Epithelial cell of proximal tubule (primary cell): ENCODE results near the gene DOCK10. TPM values are rescaled to one million over a fixed set of nuclear protein-coding genes. Genes with fewer than 3 reads are reported as not detected.

ENCODE experiments used
- DNase-seq: peaks from one replicate; pipeline ENCODE4 v3.0.0-alpha.2; 2011; ENCODE audit warnings: low read depth
- H3K4me3 ChIP-seq: 2 replicates; pipeline ENCODE4 v1.5.1; 2011; ENCODE audit warnings: low read depth, mild to moderate bottlenecking, low read length
- total RNA-seq: library from RNA; depleted of rRNA; stranded (reverse); fragments of >200 nt; gene quantifications from 2 replicates; pipeline ENCODE4 v1.2.3, GENCODE V29; 2015
- TF ChIP-seq, protein P1 (sequence below): conservative IDR thresholded peaks from 2 replicates; pipeline ENCODE4 v1.5.1; 2012; ENCODE audit warnings: low read depth, mild to moderate bottlenecking, low read length

Gene DOCK10
- total RNA-seq, 1 donor from 2014 or later, result 2.1 TPM

- no peak for DNase-seq
- TF ChIP-seq, protein P1, sequence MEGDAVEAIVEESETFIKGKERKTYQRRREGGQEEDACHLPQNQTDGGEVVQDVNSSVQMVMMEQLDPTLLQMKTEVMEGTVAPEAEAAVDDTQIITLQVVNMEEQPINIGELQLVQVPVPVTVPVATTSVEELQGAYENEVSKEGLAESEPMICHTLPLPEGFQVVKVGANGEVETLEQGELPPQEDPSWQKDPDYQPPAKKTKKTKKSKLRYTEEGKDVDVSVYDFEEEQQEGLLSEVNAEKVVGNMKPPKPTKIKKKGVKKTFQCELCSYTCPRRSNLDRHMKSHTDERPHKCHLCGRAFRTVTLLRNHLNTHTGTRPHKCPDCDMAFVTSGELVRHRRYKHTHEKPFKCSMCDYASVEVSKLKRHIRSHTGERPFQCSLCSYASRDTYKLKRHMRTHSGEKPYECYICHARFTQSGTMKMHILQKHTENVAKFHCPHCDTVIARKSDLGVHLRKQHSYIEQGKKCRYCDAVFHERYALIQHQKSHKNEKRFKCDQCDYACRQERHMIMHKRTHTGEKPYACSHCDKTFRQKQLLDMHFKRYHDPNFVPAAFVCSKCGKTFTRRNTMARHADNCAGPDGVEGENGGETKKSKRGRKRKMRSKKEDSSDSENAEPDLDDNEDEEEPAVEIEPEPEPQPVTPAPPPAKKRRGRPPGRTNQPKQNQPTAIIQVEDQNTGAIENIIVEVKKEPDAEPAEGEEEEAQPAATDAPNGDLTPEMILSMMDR, result no peak
These were observed 210.1 kb downstream of the DOCK10 start for GRCh38 chr2:224832207-224832606.

GRCh38 chr2:224831530-224831929 is 210.7 kb downstream of the DOCK10 start:
- H3K4me3 ChIP-seq, result no peak overlapping the region
- TF ChIP-seq, protein P1, result no peak
- no peak for DNase-seq

More at GRCh38 chr2:224832207-224832606, 210.1 kb downstream of the DOCK10 start:
- H3K4me3 ChIP-seq, result no peak overlapping the region

GRCh38 chr2:224820283-224820991 is 221.8 kb downstream of the DOCK10 start:
- TF ChIP-seq, protein P1, result no peak
- DNase-seq, result no peak
- no peak overlapping the region for H3K4me3 ChIP-seq

- TF ChIP-seq, protein P1, result no peak
- DNase-seq, result no peak
- no peak overlapping the region for H3K4me3 ChIP-seq
These were observed 223.2 kb downstream of the DOCK10 start for GRCh38 chr2:224819075-224819474.

GRCh38 chr2:224817676-224818075 is 224.6 kb downstream of the DOCK10 start:
- TF ChIP-seq, protein P1, result no peak
- no peak for DNase-seq
- no peak overlapping the region for H3K4me3 ChIP-seq

DNA sequence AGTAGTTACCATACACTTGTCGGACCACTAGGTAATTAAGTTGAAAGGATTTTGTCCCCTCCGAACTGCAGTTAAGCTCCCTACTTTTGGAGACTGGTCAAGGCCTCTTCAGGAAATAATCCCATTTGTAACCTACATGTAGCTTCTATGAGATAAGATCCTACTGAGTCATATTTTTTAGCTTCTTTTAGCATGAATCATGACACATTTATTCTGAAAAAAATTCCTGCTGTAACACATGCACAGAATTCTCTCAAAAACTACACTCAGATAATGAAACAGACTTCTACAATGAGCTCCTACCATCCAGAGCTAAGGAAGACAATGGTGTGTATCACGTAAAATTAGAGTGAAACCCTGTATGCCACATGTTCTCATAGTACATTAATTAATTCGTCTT is 225.5 kb downstream of the DOCK10 start:
- DNase-seq, result peak; percentile 46
- no peak overlapping the region for H3K4me3 ChIP-seq
- TF ChIP-seq, protein P1, result no peak

DNA sequence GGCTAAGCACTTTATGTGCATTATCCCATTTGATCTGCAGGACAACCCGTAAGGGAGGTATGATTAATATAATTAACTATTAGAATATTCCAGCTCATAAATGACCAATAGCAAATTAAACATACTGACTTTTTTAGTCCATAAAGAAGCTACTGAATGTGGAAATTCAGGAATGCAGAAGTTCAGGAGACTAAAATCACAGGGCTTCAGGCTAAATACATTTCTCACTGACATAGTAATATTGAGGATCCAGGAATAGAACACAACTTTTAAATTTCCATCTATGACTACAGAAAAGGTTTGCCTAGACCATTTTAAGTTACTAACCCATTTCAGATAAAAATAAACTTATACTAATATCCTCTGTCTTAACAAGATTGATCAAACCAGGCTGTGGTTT is 228.7 kb downstream of the DOCK10 start:
- H3K4me3 ChIP-seq, result no peak overlapping the region
- TF ChIP-seq, protein P1, result no peak
- no peak for DNase-seq
